Lung microvascular endothelial cell (primary cell): ENCODE measurements around the gene ZNG1B. TPM values are rescaled to one million over a fixed set of nuclear protein-coding genes. Genes with fewer than 3 reads are reported as not detected.
"Not testable (repeated sequence)": the region's sequence is repeated elsewhere in the genome, so short reads cannot be mapped to it uniquely, and the experiment has no call there.

ENCODE experiments used
- DNase-seq, 2 donors: peaks; one replicate each; pipeline versions ENCODE4 v3.0.0 to v3.0.0-alpha.2; 2010; ENCODE audit warnings: low read depth in 2 of 2
- total RNA-seq: library from RNA; depleted of rRNA; stranded (reverse); fragments of >200 nt; gene quantifications from 2 replicates; pipeline ENCODE4 v1.2.1, GENCODE V29; 2014

The ZNG1B gene
- total RNA-seq, result 15.5 and 21.8 TPM in 2 replicates

DNA sequence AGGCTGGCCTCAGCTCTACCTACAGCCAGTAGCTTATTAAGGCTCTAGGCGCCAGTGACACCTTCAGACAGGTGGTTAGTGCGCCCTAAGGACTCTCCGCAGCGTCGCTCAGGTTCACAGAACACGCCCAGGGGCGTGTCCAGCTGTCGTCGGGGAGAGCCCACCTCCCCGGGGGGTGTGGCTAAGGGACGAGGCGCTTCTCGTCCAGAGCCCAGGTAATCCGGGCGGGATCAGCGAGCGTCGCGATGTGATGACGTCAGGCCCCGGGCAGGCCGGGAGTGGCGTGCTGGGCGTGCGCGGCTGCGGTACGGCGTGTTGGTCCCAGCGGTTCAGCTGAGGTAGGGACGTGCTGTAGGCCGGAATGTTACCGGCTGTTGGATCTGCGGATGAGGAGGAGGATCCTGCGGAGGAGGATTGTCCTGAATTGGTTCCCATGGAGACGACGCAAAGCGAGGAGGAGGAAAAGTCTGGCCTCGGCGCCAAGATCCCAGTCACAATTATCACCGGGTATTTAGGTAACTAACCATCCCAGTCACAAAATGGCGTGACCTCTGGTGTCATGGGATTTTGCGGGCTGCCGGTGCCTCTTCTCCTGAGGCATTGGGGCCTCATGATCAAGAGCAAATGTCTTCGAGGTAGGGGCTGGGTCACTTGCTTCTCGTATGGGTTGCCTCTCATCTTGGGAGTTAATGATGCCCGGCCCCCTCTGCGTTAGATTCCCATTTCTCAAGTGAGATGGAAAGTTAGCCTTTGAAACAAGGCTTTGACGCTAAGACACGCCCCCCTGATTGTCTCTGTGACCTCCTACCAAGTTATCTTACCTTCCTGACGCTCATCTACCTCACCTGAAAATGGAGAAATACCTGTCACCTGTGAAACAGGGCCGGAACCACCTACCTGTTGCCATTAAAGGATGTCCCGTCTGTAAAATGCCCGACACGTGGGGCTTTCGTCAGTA is at the start of gene ZNG1B:
TSS of gene ZNG1B (plus strand) at position 184 of the 958 bp plus-strand sequence. CDS start at position 362, 178 bp downstream.
- DNase-seq, result peak; percentile 0 to 1

DNA sequence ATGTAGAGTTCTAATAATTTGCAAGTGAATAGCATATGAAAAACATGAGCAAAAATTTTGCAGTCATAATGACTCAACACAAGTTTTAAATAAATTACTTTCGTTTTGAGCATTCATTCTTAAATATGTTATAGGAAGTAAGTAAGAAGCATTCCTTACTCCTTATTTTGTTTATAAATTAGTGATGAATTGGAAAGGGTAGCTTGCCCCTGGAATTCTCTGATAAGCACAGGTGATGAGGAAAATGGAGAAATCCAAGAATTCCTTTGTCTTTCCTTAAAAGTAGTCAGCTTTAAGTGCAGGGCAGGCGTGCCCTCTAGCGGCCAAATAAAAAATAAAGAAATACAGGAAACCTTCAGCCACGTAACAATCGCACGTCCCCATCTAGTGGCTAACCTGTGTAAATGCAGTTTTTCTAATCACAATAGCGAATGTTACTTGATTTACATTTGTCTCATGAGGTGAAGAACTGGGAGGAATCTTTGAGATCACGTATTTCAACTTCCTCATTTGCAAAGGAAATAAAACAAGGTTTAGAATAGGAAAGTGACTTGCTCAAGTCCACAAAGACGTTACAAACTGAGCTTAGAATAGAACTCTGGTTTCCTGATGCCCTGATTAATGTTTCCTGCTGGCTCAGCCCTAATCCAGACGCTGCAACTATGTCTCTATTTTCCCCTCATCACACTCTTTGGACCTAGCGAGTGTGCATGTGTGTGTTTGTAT is 47.2 kb upstream of the ZNG1B start:
- peak; percentile 83 to 85 for DNase-seq

DNA sequence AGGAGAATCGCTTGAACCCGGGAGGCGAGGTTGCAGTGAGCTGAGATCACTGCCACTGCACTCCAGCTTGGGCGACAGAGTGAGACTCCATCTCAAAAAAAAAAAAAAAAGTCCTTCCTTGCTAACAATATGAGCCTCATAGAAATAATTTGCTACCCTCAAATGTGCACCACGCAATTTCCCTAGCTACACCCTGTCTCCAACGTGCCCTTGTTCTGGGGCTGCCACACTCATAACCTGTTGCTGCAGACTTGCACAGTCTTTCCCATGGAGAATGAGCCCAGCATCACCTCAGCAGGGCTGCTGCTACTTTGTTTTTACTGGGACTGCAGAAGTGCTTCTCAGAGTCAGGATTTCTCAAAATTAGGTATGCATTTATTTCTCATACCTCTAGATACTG is 46.4 kb upstream of the ZNG1B start:
- DNase-seq, result no peak

- DNase-seq, result no peak
Measured at GRCh38 chr2:113406114-113406513, 31.4 kb upstream of the ZNG1B start.

DNA sequence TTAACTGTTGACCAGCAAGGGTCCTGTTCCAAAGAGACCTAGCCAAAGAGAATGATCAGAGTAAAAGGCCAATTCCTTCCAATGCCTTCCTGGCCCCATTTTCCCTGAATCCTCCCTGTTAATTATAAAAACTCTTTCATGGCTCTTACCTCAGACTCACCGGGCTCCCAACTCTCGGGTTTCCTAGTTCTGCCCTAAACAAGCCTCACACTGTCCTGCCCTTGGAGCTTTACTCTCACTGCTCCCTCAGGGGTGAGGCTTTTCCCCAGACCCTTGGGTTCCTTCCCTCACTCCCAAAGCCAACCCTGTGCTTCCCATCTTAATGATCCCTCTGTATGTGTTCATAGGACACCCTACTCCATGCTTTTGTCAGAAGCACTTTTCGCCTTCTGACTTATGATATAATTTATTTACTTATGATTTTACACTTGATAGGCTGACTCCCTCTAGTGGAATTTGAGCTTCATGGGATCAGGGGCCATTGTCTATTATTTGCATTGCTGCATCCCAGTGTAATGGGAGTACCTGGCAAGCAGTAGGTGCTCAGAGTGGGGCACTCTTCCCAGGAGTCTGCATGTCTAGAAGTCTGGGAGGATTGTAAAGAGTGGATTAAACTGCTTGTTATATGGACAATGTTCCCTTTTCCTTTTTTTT is 29.9 kb upstream of the ZNG1B start:
- peak; percentile 17 to 19 for DNase-seq

DNA sequence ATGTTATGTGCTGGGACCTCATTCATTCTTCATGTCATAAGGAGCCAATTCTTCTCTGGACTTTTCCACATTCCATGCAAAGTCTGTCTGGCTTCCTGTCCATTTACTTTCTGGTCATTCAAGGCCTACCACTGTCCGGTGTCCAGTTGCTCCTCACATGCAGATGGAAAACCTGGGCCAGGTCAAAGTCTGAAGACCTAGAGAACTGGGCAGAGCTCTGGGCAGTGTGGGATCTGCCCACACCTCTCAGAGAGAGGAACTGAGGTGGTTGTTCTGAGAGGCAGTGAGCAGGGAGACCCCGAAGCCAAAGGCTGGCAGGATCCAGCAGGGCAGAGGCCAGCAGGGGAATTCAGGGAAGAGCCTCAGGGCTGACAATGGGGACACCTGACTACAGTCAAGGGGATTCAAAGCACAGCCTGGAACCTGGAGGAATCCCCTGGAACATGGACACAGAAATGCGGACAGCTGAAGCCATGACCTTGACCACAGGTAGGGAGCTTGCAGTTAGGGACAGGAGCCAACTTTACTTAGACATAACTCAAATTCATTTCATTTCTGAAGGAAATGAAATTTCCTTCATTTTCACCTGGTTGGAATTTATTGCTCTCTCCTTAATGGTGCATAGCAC is 25.7 kb upstream of the ZNG1B start:
- not testable (repeated sequence) for DNase-seq

DNA sequence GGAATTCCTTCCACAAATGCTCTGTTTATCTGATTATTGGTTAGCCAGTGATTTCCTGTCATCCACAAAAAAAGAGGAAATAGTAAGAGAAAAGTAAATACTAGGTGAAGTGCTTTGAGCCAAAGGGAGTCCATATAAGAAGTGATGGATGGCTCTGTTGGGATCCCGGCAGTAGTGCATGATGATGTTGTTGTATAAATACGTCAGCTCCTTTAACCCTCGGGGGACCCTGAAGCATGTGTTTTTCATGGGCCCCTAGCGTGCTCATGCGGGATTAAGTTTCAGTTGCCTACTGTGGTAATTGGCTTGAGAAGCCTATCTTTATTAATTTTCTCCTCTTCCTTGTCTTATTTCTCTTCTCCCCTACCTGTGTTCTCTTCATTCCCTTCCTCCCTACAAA is 24.7 kb upstream of the ZNG1B start:
- DNase-seq, result not testable (repeated sequence)

GRCh38 chr2:113431773-113432172 is 5.7 kb upstream of the ZNG1B start:
- not testable (repeated sequence) for DNase-seq

DNA sequence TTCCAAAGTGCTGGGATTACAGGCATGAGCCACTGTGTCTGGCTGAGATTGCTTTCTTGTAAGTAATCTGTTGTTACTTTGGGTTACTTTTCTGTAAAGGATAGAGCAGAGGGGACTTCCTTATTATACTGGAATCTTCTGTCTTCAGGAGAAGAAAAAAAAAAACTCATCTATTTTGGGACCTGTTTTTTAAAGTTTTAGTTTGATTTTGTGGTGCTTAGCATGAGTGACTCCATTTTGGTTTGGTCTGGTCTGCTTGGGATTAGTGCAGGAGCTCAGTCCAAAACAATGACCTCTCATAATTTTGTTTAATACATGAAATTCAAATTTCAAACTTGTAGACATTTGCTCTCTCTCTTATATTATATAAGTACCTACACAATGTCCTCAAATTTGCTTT is 4.0 kb upstream of the ZNG1B start:
- DNase-seq, result not testable (repeated sequence)

- not testable (repeated sequence) for DNase-seq
Measured at GRCh38 chr2:113465770-113466169, 28.3 kb downstream of the ZNG1B start.

GRCh38 chr2:113476688-113477368 is 39.3 kb downstream of the ZNG1B start:
- DNase-seq, result not testable (repeated sequence)

GRCh38 chr2:113496527-113496926 is 59.0 kb downstream of the ZNG1B start:
- DNase-seq, result not testable (repeated sequence)

DNA sequence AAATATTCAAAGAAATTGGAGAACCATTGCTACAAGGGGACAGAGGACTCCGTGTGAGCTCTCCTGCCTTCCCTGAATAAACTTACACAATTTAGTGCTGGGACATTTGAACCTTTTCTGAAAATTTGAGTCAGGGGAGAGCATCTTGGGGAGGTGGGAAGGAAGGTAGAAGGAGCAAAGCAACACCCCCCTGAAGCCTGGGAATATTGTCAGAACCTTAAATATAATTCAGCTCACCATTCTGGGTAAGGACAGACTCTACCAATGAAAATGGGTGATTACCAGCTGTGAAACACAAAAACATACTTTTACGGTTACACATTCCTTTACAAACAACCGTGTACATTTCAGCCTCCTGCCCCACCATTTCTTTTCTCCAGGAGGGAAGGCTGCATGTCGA is 60.9 kb downstream of the ZNG1B start, which contains the start of gene FOXD4L1:
TSS of gene FOXD4L1 (plus strand) at position 301 of the 400 bp plus-strand sequence. CDS start 592 bp downstream, outside the sequence.
- not testable (repeated sequence) for DNase-seq

GRCh38 chr2:113499019-113499885 is 61.8 kb downstream of the ZNG1B start:
- not testable (repeated sequence) for DNase-seq

DNA sequence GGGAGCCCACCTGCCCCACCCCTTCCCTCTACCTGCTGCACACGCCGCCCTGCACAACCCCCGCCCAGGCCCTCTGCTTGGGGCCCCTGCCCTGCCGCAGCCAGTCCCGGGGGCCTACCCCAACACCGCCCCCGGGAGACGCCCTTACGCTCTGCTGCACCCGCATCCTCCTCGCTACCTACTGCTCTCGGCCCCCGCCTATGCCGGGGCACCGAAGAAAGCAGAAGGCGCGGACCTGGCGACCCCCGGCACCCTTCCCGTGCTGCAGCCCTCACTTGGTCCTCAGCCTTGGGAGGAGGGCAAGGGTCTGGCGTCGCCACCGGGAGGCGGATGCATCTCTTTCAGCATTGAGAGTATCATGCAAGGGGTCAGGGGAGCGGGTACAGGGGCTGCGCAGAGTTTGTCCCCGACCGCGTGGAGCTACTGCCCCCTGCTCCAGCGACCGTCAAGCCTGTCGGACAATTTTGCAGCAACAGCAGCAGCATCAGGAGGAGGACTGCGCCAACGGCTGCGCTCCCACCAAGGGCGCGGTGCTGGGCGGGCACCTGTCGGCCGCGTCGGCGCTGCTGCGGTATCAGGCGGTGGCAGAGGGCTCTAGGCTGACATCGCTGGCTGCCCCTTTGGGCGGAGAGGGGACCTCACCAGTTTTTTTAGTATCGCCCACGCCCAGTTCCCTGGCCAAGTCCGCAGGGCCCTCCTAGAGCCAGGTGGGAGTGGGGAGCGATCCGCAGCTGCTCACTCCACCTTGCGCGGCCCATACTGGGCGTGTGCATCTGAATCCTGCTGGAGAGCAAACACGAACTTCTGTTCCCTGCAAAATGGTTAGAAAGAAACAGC is 62.6 kb downstream of the ZNG1B start:
- not testable (repeated sequence) for DNase-seq

- DNase-seq, result not testable (repeated sequence)
Measured at GRCh38 chr2:113500723-113501038, 63.2 kb downstream of the ZNG1B start.

DNA sequence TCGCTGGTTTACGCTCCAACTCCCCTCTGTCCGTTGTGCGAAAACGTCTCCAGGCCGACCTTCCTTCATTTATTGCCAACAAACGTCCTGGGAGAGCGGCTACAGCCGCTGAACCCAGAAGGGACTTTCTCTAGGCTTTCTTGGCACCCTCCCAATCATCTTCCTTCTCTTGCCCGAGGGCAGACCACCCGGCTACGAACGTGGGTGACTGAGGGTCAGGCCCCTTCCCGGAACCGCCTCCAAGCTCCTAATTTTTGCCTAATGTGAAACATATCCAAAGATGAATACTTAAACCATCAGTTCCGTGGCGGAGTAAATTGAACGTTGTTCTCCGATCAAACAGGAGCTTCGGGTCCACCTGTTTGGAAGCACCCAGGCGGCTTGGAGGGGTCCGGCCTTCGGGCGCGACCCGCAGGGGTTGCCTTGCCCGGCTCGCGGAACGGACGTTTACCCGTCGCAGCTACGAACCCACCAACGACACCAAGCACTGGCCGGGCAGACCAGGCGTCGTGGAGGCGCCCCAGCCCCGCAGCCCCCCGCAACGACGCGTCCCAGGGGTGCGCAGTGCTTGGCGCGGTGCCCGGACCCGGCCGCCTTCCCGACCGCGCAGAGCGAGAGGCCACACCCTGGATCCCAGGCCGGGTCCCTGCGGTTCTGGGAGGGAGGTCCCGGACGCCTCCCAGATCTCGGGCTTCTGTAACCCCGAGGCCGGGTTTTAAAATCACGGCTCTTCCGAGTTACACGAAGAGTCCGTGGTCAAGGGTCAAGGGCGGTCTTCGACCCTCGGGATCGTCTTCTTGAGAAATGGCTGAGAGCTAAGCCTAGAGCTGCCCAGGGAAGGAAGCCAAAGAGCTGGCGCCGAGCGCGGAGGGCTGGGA is 65.0 kb downstream of the ZNG1B start:
- DNase-seq, result not testable (repeated sequence)
